Activated T-helper 1 cell treated with anti-CD3 and anti-CD28 coated beads, Interleukin-2, amount 50 U/mL, for 16 hours (primary cell): Measurements from ENCODE around the gene TMEM139.
"Not testable (repeated sequence)": the region's sequence is repeated elsewhere in the genome, so short reads cannot be mapped to it uniquely, and the experiment has no call there.

Experiments used
- DNase-seq, 2 donors: peaks; one replicate each; pipeline ENCODE4 v3.0.0-alpha.2; 2020; ENCODE audit warnings: low read depth in 1 of 2, low spot score in 1 of 2

Gene TMEM139

GRCh38 chr7:143258831-143259230 lies 25.9 kb upstream of the TMEM139 start:
- DNase-seq: no peak

GRCh38 chr7:143259765-143260164 lies 25.0 kb upstream of the TMEM139 start:
- DNase-seq: no peak

- DNase-seq: no peak
Observed at GRCh38 chr7:143261901-143262300, 22.9 kb upstream of the TMEM139 start.

- DNase-seq: peak; percentile 55 to 75
Observed at GRCh38 chr7:143263266-143264195, 21.2 kb upstream of the TMEM139 start, which contains the start of gene GSTK1. Gene GSTK1, plus strand, starts transcription at chr7:143263441. Its CDS starts 73 bp downstream, at chr7:143263514.

- not testable (repeated sequence) for DNase-seq
Observed at GRCh38 chr7:143264196-143264568, 20.6 kb upstream of the TMEM139 start.

GRCh38 chr7:143265017-143265693 lies 19.6 kb upstream of the TMEM139 start:
- DNase-seq: no peak

- DNase-seq: no peak
Observed at GRCh38 chr7:143269251-143269650, 15.5 kb upstream of the TMEM139 start.

- no peak for DNase-seq
Observed at GRCh38 chr7:143271240-143271639, 13.5 kb upstream of the TMEM139 start.

- no peak for DNase-seq
Observed at GRCh38 chr7:143272871-143273270, 11.9 kb upstream of the TMEM139 start.

GRCh38 chr7:143279186-143280098 lies 5.3 kb upstream of the TMEM139 start:
- DNase-seq: no peak

- no peak for DNase-seq
Observed at GRCh38 chr7:143280160-143280559, 4.6 kb upstream of the TMEM139 start.

- no peak for DNase-seq
Observed at GRCh38 chr7:143280566-143280965, 4.2 kb upstream of the TMEM139 start.

- no peak for DNase-seq
Observed at GRCh38 chr7:143281529-143281928, 3.2 kb upstream of the TMEM139 start.

- DNase-seq: no peak
Observed at GRCh38 chr7:143282124-143282523, 2.6 kb upstream of the TMEM139 start.

- DNase-seq: no peak
Observed at GRCh38 chr7:143283381-143283780, 1.4 kb upstream of the TMEM139 start.

- no peak for DNase-seq
Observed at GRCh38 chr7:143285470-143285778, 666 bp downstream of the TMEM139 start.

GRCh38 chr7:143285806-143286521 lies 1.2 kb downstream of the TMEM139 start:
- no peak for DNase-seq

GRCh38 chr7:143286522-143286890 lies 1.7 kb downstream of the TMEM139 start:
- no peak for DNase-seq

- DNase-seq: no peak
Observed at GRCh38 chr7:143287339-143287934, 2.7 kb downstream of the TMEM139 start.
